Neutrophil (primary cell): ENCODE data around the gene TRHDE.

Experiments used
- H3K27ac ChIP-seq: fragments of 200-600 bp; sonication (generic); 2 replicates; pipeline ENCODE4 v1.5.1; 2016; ENCODE audit warnings: mild to moderate bottlenecking, moderate library complexity
- H3K27me3 ChIP-seq: fragments of 200-600 bp; sonication (generic); 2 replicates; pipeline ENCODE4 v1.6.0; 2016; ENCODE audit warnings: mild to moderate bottlenecking
- H3K36me3 ChIP-seq: fragments of 200-600 bp; sonication (generic); 2 replicates; pipeline ENCODE4 v1.5.1; 2017
- H3K4me1 ChIP-seq, 2 experiments: fragments of 200-600 bp in 1 of 2; sonication (generic) in 1 of 2; 1 replicate in 1 of 2; 2 replicates in 1 of 2; pipeline versions ENCODE4 v1.5.1 to v1.6.1; 2013 to 2016; ENCODE audit warnings: low read depth in 1 of 2, low read length in 1 of 2, mild to moderate bottlenecking in 1 of 2, moderate library complexity in 1 of 2; ENCODE audit not compliant: control insufficient read depth in 1 of 2, insufficient read depth in 1 of 2
- H3K4me3 ChIP-seq, 2 experiments: fragments of 200-600 bp in 1 of 2; sonication (generic) in 1 of 2; 1 replicate in 1 of 2; 2 replicates in 1 of 2; pipeline ENCODE4 v1.5.1; 2013 to 2016; ENCODE audit warnings: low read depth in 1 of 2, low read length in 1 of 2, mild to moderate bottlenecking in 1 of 2, moderate library complexity in 1 of 2
- H3K9me3 ChIP-seq: fragments of 200-600 bp; sonication (generic); 2 replicates; pipeline ENCODE4 v1.5.1; 2016
- CTCF ChIP-seq: fragments of 200-600 bp; sonication (generic); IDR thresholded peaks from 2 replicates; pipeline ENCODE4 v1.5.1; 2016; ENCODE audit warnings: antibody characterized with exemption

Gene TRHDE

GRCh38 chr12:72295744-72296143, 23.6 kb downstream of the TRHDE start:
- Histone ChIP-seq H3K9me3 (no peaks in the 10 kb centered on the region), H3K27ac (no peak overlapping the region), H3K36me3 (no peaks in the 10 kb centered on the region), H3K27me3 (no peaks in the 10 kb centered on the region), H3K4me1 (no peaks in the 10 kb centered on the region), H3K4me3 (no peak overlapping the region)
- TF ChIP-seq CTCF: no peak

- no peak overlapping the region for H3K4me3 ChIP-seq
- no peaks in the 10 kb centered on the region for H3K4me1 ChIP-seq
Observed at GRCh38 chr12:72296389-72296788, 24.2 kb downstream of the TRHDE start.

GRCh38 chr12:72297666-72298065, 25.5 kb downstream of the TRHDE start:
- no peaks in the 10 kb centered on the region for H3K36me3 ChIP-seq

More at GRCh38 chr12:72296389-72296788, 24.2 kb downstream of the TRHDE start:
- Histone ChIP-seq H3K9me3 (no peaks in the 10 kb centered on the region), H3K27ac (no peak overlapping the region), H3K27me3 (no peaks in the 10 kb centered on the region), H3K36me3 (no peaks in the 10 kb centered on the region)
- no peak for TF ChIP-seq CTCF

DNA sequence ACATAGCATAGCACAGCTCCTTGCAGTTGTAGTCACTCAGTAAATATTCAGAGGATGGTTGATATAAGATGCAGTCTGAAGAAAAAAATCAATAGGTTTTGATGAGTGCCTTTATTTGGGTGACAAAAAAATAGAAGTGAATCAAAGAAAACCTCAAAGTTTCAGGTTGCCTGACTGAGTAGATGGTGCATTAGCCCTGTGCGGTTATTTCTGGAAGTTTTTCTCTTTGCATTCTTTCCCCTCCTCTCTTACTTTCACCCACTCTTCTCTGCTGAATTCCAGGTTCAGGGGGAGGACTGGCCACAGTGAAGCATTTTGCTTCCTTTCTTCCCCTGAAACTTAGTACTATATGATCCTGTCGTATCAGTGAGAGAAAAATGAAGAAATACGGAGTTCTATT, 28.6 kb downstream of the TRHDE start:
- no peak for TF ChIP-seq CTCF
- Histone ChIP-seq H3K4me3 (no peak overlapping the region), H3K27me3 (no peaks in the 10 kb centered on the region), H3K4me1 (no peaks in the 10 kb centered on the region), H3K36me3 (no peaks in the 10 kb centered on the region), H3K9me3 (no peaks in the 10 kb centered on the region), H3K27ac (no peak overlapping the region)

More at GRCh38 chr12:72297666-72298065, 25.5 kb downstream of the TRHDE start:
- H3K27ac ChIP-seq: no peak overlapping the region
- H3K4me1 ChIP-seq: no peaks in the 10 kb centered on the region
- no peaks in the 10 kb centered on the region for H3K27me3 ChIP-seq
- no peaks in the 10 kb centered on the region for H3K9me3 ChIP-seq
- H3K4me3 ChIP-seq: no peak overlapping the region
- no peak for TF ChIP-seq CTCF

DNA sequence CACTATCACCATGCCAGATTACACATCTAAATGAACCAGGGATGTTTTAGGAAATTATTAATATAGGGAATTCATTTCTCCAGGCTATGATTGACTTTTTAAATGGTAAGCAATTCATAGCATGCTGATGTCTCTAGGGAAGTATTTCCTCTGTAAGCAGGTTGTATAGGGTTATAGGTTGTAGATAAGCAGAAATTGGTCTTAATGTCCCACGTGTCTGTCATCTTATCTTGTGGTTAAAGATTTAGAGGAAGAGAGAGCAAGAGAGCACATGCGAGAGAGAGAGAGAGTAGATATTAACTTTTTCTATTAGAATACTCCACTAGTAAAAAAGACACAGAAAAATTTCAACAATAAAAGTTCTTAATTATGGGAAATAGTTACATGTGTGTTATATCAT, 32.6 kb downstream of the TRHDE start:
- Histone ChIP-seq H3K9me3 (no peaks in the 10 kb centered on the region), H3K4me1 (no peaks in the 10 kb centered on the region), H3K36me3 (no peaks in the 10 kb centered on the region), H3K27me3 (no peaks in the 10 kb centered on the region), H3K4me3 (no peak overlapping the region), H3K27ac (no peak overlapping the region)
- TF ChIP-seq CTCF: no peak

DNA sequence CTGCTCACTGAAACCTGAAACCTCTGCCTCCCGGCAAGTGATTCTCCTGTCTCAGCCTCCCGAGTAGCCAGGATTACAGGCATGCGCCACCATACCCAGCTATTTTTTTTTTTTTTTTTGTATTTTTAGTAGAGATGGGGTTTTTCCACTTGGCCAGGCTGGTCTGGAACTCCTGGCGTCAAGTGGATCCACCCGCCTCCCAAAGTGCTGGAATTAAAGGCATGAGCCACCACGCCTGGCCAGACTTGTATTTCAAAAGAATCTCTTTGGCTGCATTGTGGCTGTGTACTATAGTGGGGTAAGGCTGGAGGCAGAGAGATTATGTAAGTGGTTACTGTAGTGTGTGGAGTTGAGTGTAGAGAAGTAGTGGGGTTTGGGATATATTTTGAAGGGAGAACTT, 35.1 kb downstream of the TRHDE start:
- H3K27ac ChIP-seq: no peak overlapping the region
- no peaks in the 10 kb centered on the region for H3K4me1 ChIP-seq
- H3K36me3 ChIP-seq: no peaks in the 10 kb centered on the region
- no peak for TF ChIP-seq CTCF
- no peaks in the 10 kb centered on the region for H3K9me3 ChIP-seq
- no peak overlapping the region for H3K4me3 ChIP-seq
- H3K27me3 ChIP-seq: no peaks in the 10 kb centered on the region
